NCI-H2227 treated with DMSO at 0.1 percent for 48 hours (cell line): Measurements from ENCODE around the gene ELF3.
"Not testable (repeated sequence)": the region's sequence is repeated elsewhere in the genome, so short reads cannot be mapped to it uniquely, and the experiment has no call there.

ENCODE experiments used
- DNase-seq: peaks from one replicate; lab custom pipeline; 2025; lab: John Stamatoyannopoulos, UW

ELF3 gene

GRCh38 chr1:202007805-202008489, 2.4 kb upstream of the ELF3 start:
- no peak for DNase-seq

- peak; percentile 63 for DNase-seq
These were observed 834 bp upstream of the ELF3 start for GRCh38 chr1:202009326-202010179.

- no peak for DNase-seq
These were observed 1.6 kb downstream of the ELF3 start for GRCh38 chr1:202011994-202012393.

- no peak for DNase-seq
These were observed 2.4 kb downstream of the ELF3 start for GRCh38 chr1:202012544-202013478.

GRCh38 chr1:202013603-202014002, 3.2 kb downstream of the ELF3 start:
- DNase-seq: no peak

GRCh38 chr1:202014060-202014459, 3.7 kb downstream of the ELF3 start:
- DNase-seq: no peak

GRCh38 chr1:202014915-202015661, 4.7 kb downstream of the ELF3 start:
- no peak for DNase-seq

GRCh38 chr1:202015662-202015937, 5.2 kb downstream of the ELF3 start:
- no peak for DNase-seq

- DNase-seq: no peak
These were observed 5.8 kb downstream of the ELF3 start for GRCh38 chr1:202016022-202016810.

GRCh38 chr1:202016811-202017748, 6.7 kb downstream of the ELF3 start:
- no peak for DNase-seq

GRCh38 chr1:202017749-202018467, 7.5 kb downstream of the ELF3 start:
- no peak for DNase-seq

GRCh38 chr1:202018468-202019234, 8.3 kb downstream of the ELF3 start:
- no peak for DNase-seq

- DNase-seq: not testable (repeated sequence)
These were observed 8.8 kb downstream of the ELF3 start for GRCh38 chr1:202019235-202019558.

- DNase-seq: peak; percentile 40
These were observed 12.6 kb downstream of the ELF3 start for GRCh38 chr1:202023001-202023433.

- DNase-seq: peak; percentile 42
These were observed 18.8 kb downstream of the ELF3 start for GRCh38 chr1:202029171-202029665.

GRCh38 chr1:202029727-202030126, 19.3 kb downstream of the ELF3 start:
- no peak for DNase-seq

- DNase-seq: no peak
These were observed 21.4 kb downstream of the ELF3 start for GRCh38 chr1:202031796-202032195.

GRCh38 chr1:202034149-202034682, 23.8 kb downstream of the ELF3 start:
- DNase-seq: no peak
